ENCODE data around the gene MOV10L1.
A peak's percentile ranks its signal among the peaks of the same experiment; 100 is the strongest.
"Not testable (repeated sequence)": the region's sequence is repeated elsewhere in the genome, so short reads cannot be mapped to it uniquely, and the experiment has no call there.

Gene MOV10L1

GRCh38 chr22:50078246-50078645 is 11.6 kb upstream of the MOV10L1 start:
- no peak for DNase-seq (ENCODE audit: low spot score)

DNA sequence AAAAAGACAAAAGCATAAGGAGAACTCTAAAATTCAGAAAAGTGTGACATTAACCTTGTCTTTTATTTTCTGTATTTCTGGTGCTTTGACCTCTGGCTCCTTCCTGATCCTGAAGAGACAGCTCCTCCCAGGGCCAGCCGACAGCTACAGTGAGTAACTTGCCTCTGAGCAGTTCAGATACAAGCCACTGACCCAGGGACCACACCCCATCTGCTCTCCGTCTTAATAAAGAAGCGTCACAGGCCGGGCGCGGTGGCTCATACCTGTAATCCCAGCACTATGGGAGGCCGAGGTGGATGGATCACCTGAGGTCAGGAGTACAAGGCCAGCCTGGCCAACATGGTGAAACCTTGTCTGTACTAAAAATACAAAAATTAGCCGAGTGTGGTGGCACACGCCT is 11.0 kb upstream of the MOV10L1 start:
- no peak for DNase-seq (ENCODE audit: low spot score)

DNA sequence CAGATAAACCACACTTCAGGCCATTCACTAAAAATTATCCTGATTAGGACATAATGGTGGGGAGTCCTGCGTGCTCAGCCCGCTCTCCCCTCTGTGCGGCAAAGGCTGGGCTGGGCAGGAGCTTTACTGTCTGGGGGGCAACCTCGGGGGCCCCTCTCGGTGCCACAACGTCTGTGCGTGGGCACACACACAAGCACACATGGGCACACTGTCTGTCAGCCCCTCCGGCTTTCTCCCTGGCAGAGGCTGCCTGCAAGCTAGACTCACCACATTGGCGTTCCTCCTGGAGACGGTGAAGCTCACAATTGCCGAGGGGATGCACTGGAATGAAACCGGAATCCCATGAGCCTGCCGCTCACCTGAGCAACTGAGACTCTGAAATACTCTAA is 9.7 kb upstream of the MOV10L1 start:
- no peak for DNase-seq (ENCODE audit: low spot score)

- no peak for DNase-seq (ENCODE audit: low spot score)
These were observed 8.2 kb upstream of the MOV10L1 start for GRCh38 chr22:50081426-50082196.

DNA sequence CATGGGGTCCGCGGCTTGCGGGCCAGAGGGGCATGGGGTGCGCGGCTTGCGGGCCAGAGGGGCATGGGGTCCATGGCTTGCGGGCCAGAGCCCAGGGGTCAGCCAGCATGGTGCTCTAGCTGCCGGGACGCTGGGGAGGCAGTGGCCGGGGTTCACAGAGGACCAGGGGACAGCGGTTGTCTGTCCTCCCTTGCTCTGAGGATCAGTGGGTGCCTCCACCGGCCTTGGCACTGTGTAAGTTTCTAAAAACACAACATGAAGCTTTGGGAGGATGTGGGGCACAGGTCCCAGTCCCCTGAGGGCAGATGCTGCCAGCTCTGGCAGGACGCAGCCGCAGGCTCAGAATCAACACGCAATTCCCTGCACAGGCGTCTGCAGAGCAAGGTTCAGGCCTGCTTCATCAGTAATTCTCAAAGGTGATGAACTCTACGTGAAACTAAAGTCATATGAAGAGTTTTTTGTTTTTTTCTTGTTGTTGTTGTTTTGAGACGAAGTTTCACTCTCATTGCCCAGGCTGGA is 7.5 kb upstream of the MOV10L1 start:
- DNase-seq (ENCODE audit: low spot score): no peak

GRCh38 chr22:50082961-50083461 is 6.8 kb upstream of the MOV10L1 start:
- DNase-seq (ENCODE audit: low spot score): no peak

DNA sequence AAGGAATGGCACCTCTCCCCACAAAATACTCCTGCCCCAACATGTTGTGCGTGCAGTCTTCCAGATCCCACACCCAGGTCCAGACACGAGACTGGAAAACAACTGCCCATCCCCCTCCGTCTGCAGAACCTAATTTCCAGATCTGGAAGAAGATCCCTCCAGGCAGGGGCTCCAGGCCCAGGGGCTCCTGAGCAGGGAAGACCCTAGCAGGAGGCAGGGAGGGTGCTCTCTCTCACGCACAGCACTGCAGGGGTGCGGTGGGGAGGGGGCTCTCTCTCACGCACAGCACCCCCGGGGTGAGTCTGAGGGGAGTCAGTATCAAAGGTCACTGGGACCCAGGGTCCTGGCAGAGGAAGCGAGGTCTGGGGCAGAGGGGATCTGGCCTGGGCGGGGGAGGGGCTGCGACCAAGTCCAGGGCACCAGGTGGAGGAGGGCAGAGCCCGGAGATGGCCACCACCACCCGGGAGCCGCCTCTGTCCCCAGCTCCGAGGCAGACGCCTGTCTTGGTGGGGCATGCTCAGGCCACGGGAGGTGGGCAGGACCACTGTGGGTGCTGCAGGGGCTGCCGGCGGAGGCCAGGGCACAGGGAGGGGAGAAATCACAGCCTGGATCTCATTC is 6.2 kb upstream of the MOV10L1 start:
- no peak for DNase-seq (ENCODE audit: low spot score)

DNA sequence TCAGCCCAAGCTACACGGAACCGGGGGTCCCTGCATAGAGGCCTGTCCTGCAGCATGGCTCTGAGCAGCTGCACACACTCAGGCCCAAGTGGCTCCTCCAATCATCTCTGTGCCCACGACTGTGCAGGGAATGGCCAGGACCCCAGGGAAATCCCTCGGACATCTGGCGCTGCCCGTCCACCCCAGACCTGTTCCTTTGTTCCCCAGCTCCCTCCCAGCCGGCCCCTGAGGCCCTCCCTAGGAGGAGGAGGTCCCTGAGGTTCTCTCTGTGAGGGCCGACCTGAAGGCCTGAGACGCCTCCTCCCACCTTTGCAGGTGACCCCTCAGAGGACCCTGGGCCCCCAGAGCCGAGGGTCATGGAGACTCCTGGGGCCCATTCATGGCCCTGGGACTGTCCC is 5.7 kb upstream of the MOV10L1 start:
- no peak for DNase-seq (ENCODE audit: low spot score)

DNA sequence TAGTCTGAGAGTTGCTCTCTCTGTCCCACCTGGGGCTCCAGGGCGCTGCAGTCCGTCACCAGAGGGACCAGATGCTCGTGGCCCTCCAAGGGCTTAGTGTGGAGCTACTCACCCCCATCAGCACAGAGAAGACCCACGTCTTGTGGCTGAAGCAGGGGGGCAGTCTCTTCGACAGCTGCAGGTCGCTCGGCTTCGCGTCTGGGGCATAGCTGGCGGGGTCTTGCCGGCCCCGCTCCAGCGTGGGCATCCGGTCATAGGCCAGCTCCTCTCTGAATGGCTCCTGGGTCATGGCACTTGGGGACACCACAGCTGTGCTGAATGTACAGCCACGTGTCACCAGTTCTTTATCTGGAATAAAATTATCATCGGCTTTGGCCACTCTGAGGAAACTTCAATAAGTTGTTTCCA is 5.2 kb upstream of the MOV10L1 start:
- no peak for DNase-seq (ENCODE audit: low spot score)

- no peak for DNase-seq (ENCODE audit: low spot score)
These were observed 4.4 kb upstream of the MOV10L1 start, which contains the start of gene MLC1 for GRCh38 chr22:50085211-50085972. MLC1 (minus strand) TSS chr22:50085426; CDS start chr22:50084902, 524 bp downstream.

GRCh38 chr22:50086526-50086925 is 3.3 kb upstream of the MOV10L1 start:
- DNase-seq (ENCODE audit: low spot score): no peak

DNA sequence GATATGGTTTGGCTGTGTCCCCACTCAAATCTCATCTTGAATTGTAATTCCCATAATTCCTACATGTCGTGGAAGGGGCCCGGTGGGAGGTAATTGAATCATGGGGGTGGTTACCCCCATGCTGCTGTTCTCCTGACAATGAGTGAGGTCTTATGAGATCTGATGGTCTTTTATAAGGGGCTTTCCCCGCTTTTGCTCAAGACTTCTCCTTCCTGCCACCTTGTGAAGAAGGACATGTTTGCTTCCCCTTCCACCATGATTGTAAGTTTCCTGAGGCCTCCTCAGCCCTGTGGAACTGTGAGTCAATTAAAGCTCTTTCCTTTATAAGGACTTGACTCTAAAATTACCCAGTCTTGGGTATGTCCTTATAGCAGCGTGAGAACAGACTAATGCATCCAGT is 2.8 kb upstream of the MOV10L1 start:
- DNase-seq (ENCODE audit: low spot score): not testable (repeated sequence)

- DNase-seq (ENCODE audit: low spot score): no peak
These were observed 2.2 kb upstream of the MOV10L1 start for GRCh38 chr22:50087646-50088045.

DNA sequence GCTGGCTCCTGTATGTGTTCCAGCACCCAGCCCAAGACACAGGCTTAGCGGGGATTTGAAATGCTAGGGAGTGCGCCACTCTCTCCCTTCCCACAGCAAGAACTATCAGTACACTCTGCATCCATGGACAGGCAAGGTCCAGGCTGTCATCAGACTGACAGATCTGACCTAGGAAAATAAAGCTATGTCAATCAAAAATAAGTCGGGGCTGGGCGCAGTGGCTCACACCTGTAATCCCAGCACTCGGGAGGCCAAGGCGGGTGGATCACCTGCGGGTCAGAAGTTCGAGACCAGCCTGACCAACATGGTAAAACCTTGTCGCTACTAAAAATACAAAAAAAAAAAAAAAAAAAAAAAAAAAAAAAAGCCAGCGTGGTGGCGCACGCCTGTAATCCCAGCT is 1.7 kb upstream of the MOV10L1 start:
- no peak for DNase-seq (ENCODE audit: low spot score)

DNA sequence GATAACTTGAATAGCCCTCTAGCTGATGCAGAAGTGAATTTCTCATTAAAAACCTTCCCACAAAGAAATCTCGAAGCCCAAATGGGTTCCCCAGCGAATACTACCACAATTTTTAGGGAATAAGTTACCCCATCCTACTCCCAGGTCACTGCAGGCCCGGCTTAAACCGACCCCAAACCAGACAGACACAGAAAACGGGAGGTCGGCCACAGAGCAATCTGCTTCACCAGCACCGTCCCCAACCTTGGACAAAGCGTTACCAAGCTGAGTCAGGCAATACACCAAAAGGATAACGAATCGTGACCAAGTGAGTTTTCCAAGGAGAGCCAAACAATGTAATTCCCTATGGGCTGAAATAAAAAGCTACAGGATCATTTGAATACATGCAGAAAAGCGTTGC is 575 bp upstream of the MOV10L1 start:
- no peak for DNase-seq (ENCODE audit: low spot score)

DNA sequence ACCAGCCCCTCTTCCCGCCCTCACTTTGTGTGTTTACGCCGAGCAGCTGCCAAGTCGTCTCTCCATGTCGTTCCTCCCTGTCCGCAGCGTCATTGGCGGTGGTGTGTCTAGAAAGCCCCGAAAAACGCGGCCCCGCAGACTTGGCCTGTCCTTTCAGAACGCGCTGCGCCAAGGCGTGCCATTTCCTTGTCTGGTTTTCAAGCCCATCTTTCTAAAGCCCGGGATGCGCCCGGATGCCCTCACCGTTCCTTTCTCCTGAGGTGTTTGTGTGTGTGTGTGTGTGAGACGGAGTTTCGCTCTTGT is 557 bp downstream of the MOV10L1 start:
- DNase-seq (ENCODE audit: low spot score): no peak

GRCh38 chr22:50091092-50091768 is 1.4 kb downstream of the MOV10L1 start:
- DNase-seq (ENCODE audit: low spot score): no peak

- DNase-seq (ENCODE audit: low spot score): no peak
These were observed 2.5 kb downstream of the MOV10L1 start for GRCh38 chr22:50092342-50092741.

DNA sequence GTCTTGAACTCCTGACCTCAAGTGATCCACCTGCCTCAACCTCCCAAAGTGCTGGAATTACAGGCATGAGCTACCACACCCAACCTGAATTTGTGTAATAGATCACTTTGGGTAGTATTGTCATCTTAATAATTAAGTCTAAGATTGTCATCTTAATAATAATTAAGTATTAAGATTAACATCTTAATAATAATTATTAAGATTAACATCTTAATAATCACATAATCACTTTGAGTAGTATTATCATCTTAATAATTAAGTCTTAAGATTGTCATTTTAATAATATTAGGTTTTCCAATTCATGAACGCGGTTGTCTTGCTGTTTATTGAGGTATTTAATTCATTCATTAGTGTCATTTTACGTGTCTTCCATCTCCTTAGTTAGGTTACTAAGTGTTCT is 8.2 kb downstream of the MOV10L1 start:
- DNase-seq (ENCODE audit: low spot score): no peak

DNA sequence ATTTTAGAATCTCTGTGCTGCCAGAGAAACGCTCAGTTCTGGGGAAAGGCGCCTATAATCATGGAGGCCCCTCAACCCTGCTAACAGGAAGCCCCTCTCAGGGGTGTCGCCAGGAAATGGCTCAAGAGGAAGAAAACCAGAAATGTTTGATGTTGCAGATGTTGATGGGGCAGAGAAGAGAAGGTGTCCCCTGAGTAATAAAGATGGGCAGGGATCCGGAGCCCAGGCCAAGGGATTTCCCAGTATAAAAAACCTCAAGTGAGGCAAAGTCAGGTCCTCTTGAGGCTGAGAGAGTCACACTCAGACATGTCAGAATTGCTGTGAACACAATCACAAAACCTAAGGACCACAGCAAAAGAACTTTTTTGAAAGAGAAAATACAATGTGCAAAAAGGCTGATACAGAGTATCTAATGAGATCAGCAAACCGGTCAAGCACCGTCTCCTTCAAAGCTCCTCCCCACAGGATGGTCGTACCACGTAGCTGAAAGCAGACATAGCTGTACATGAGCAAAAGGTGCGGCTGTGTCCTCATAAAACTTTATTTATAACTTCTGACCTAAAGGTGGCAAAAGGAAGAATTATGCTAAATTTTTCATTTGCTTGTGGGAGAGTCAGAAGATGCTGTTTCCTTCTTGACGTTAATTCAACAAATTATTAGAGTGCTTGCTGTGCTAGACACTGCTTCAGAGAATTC is 12.2 kb downstream of the MOV10L1 start:
- DNase-seq (ENCODE audit: low spot score): no peak

DNA sequence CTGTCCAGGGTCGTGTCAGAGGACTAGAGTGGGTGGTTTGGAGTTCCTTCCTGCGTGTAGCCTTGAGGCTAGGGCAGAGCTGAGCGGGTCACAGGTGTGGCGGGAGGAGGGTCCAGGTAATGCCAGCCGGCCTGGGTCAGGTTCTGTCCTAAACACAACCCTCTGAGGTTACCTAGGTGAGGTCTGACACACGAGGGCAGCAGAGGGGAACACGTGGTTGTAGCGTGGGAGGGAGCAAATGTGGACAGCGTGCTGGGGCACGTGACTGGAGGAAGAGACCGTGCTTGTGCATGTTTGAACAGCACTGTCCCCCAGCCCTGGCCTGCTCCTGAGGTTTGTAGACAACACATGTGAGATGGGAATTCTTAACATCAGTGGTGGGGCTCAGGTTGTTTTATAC is 13.1 kb downstream of the MOV10L1 start:
- DNase-seq (ENCODE audit: low spot score): peak; percentile 43

- DNase-seq (ENCODE audit: low spot score): no peak
These were observed 14.3 kb downstream of the MOV10L1 start for GRCh38 chr22:50104141-50104544.

Measured in COLO829 (cell line).